HEK293T (cell line): ENCODE measurements around the gene TEX50.

Experiments
- BHLHE40 ChIP-seq: fragments of 450-650 bp; IDR thresholded peaks from 2 replicates; pipeline ENCODE4 v1.6.1; 2016; ENCODE audit warnings: mild to moderate bottlenecking, moderate library complexity, borderline replicate concordance
- CTBP1 ChIP-seq: fragments of 450-650 bp; IDR thresholded peaks from 2 replicates; pipeline ENCODE4 v1.6.1; 2016; ENCODE audit warnings: borderline replicate concordance
- ELF4 ChIP-seq: fragments of 450-650 bp; IDR thresholded peaks from 2 replicates; pipeline ENCODE4 v1.6.1; 2017; ENCODE audit warnings: antibody characterized with exemption
- FOXA1 ChIP-seq: fragments of 450-650 bp; IDR thresholded peaks from 2 replicates; pipeline ENCODE4 v1.6.1; 2016; ENCODE audit warnings: mild to moderate bottlenecking
- L3MBTL2 ChIP-seq: fragments of 450-650 bp; conservative IDR thresholded peaks from 2 replicates; pipeline ENCODE4 v1.6.1; 2016; ENCODE audit warnings: mild to moderate bottlenecking
- LEF1 ChIP-seq: fragments of 450-650 bp; IDR thresholded peaks from 2 replicates; pipeline ENCODE4 v1.6.1; 2017; ENCODE audit warnings: mild to moderate bottlenecking, borderline replicate concordance
- SP1 ChIP-seq: fragments of 450-650 bp; IDR thresholded peaks from 2 replicates; pipeline ENCODE4 v1.6.1; 2017
- TF ChIP-seq, protein P1 (sequence below): fragments of 450-650 bp; IDR thresholded peaks from 2 replicates; pipeline ENCODE4 v1.6.1; 2016

DNA sequence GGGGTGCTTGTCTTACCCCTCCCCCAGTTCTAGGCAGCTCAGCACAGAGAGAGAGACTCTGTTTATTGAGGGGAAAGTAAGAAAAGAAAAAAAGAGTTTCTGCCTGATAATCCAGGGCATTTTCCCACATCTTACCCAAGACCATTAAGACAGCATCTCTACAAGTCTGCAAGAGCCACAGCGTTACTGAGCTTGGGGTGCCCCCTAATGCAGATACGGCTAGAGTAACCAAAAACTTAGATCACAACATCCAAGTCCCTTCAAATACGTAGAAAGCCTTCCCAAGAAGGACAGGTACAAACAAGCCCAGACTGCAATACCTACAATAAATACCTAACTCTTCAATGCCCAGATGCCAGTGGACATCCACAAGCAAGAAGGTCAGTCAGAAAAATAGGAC lies 6.2 kb upstream of the TEX50 start:
- TF ChIP-seq ELF4, result no peak
- TF ChIP-seq FOXA1, result no peak
- no peak for TF ChIP-seq BHLHE40
- no peak for TF ChIP-seq L3MBTL2
- TF ChIP-seq LEF1, result no peak
- TF ChIP-seq CTBP1, result no peak
- no peak for TF ChIP-seq SP1
- TF ChIP-seq, protein P1, sequence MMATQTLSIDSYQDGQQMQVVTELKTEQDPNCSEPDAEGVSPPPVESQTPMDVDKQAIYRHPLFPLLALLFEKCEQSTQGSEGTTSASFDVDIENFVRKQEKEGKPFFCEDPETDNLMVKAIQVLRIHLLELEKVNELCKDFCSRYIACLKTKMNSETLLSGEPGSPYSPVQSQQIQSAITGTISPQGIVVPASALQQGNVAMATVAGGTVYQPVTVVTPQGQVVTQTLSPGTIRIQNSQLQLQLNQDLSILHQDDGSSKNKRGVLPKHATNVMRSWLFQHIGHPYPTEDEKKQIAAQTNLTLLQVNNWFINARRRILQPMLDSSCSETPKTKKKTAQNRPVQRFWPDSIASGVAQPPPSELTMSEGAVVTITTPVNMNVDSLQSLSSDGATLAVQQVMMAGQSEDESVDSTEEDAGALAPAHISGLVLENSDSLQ, result no peak
